ENCODE measurements around the gene PLEKHA3.

DNA sequence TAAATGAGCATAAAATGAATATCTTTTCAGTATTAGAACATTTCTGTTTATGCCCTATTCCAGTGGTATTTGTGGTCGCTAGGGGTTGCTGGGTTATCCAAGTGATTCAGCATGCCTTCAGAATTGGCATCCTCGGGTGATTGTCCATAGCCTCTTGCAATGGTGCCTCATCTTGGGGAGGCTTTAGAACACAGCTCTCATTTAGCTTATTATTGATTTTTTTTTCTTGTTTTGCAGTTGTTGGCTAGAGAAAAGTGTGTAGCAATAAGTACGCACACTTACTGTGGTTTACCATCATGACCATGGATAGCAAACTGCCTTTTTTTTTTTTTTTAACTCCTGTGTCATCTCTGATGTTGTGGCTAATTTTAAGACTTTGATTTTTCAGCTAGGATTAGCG is 33.6 kb downstream of the PLEKHA3 start:
- TF ChIP-seq CTCF (IDR thresholded peaks at IDR 0.05; ENCODE audit: insufficient read depth, low read length, poor library complexity, severe bottlenecking) (no peak), EZH2phosphoT487 (conservative IDR thresholded peaks at IDR 0.05; ENCODE audit: low read length) (no peak)

All from SU-DHL-6 (cell line).